Neutrophil (primary cell): ENCODE measurements around the gene C14orf132.

Experiments
- H3K27ac ChIP-seq: fragments of 200-600 bp; sonication (generic); 2 replicates; pipeline ENCODE4 v1.5.1; 2016; ENCODE audit warnings: mild to moderate bottlenecking, moderate library complexity
- H3K27me3 ChIP-seq: fragments of 200-600 bp; sonication (generic); 2 replicates; pipeline ENCODE4 v1.6.0; 2016; ENCODE audit warnings: mild to moderate bottlenecking
- H3K36me3 ChIP-seq: fragments of 200-600 bp; sonication (generic); 2 replicates; pipeline ENCODE4 v1.5.1; 2017
- H3K4me1 ChIP-seq, 2 experiments: fragments of 200-600 bp in 1 of 2; sonication (generic) in 1 of 2; 1 replicate in 1 of 2; 2 replicates in 1 of 2; pipeline versions ENCODE4 v1.5.1 to v1.6.1; 2013 to 2016; ENCODE audit warnings: low read depth in 1 of 2, low read length in 1 of 2, mild to moderate bottlenecking in 1 of 2, moderate library complexity in 1 of 2; ENCODE audit not compliant: control insufficient read depth in 1 of 2, insufficient read depth in 1 of 2
- H3K4me3 ChIP-seq, 2 experiments: fragments of 200-600 bp in 1 of 2; sonication (generic) in 1 of 2; 1 replicate in 1 of 2; 2 replicates in 1 of 2; pipeline ENCODE4 v1.5.1; 2013 to 2016; ENCODE audit warnings: low read depth in 1 of 2, low read length in 1 of 2, mild to moderate bottlenecking in 1 of 2, moderate library complexity in 1 of 2
- H3K9me3 ChIP-seq: fragments of 200-600 bp; sonication (generic); 2 replicates; pipeline ENCODE4 v1.5.1; 2016
- TF ChIP-seq, protein P1 (sequence below): fragments of 200-600 bp; sonication (generic); IDR thresholded peaks from 2 replicates; pipeline ENCODE4 v1.5.1; 2016; ENCODE audit warnings: antibody characterized with exemption

Gene C14orf132

GRCh38 chr14:96058576-96059200 is 19.5 kb downstream of the C14orf132 start:
- no peak overlapping the region for H3K27ac ChIP-seq
- no peaks in the 10 kb centered on the region for H3K9me3 ChIP-seq
- no peaks in the 10 kb centered on the region for H3K4me1 ChIP-seq
- peaks cover 7% of the 10 kb centered on the region for H3K27me3 ChIP-seq
- H3K36me3 ChIP-seq: no peaks in the 10 kb centered on the region
- H3K4me3 ChIP-seq: no peak overlapping the region
- TF ChIP-seq, protein P1, sequence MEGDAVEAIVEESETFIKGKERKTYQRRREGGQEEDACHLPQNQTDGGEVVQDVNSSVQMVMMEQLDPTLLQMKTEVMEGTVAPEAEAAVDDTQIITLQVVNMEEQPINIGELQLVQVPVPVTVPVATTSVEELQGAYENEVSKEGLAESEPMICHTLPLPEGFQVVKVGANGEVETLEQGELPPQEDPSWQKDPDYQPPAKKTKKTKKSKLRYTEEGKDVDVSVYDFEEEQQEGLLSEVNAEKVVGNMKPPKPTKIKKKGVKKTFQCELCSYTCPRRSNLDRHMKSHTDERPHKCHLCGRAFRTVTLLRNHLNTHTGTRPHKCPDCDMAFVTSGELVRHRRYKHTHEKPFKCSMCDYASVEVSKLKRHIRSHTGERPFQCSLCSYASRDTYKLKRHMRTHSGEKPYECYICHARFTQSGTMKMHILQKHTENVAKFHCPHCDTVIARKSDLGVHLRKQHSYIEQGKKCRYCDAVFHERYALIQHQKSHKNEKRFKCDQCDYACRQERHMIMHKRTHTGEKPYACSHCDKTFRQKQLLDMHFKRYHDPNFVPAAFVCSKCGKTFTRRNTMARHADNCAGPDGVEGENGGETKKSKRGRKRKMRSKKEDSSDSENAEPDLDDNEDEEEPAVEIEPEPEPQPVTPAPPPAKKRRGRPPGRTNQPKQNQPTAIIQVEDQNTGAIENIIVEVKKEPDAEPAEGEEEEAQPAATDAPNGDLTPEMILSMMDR: no peak

GRCh38 chr14:96059519-96060135 is 20.5 kb downstream of the C14orf132 start:
- Histone ChIP-seq H3K27me3 (peaks cover 10% of the 10 kb centered on the region), H3K4me1 (no peaks in the 10 kb centered on the region), H3K36me3 (no peaks in the 10 kb centered on the region), H3K9me3 (no peaks in the 10 kb centered on the region), H3K27ac (no peak overlapping the region), H3K4me3 (no peak overlapping the region)
- TF ChIP-seq, protein P1: no peak

GRCh38 chr14:96060186-96060933 is 21.2 kb downstream of the C14orf132 start:
- Histone ChIP-seq H3K4me1 (no peaks in the 10 kb centered on the region), H3K9me3 (no peaks in the 10 kb centered on the region), H3K4me3 (no peak overlapping the region), H3K27ac (no peak overlapping the region), H3K27me3 (peaks cover 17% of the 10 kb centered on the region), H3K36me3 (no peaks in the 10 kb centered on the region)
- TF ChIP-seq, protein P1: no peak

GRCh38 chr14:96062010-96062409 is 22.8 kb downstream of the C14orf132 start:
- Histone ChIP-seq H3K27ac (no peak overlapping the region), H3K4me1 (no peaks in the 10 kb centered on the region)
- TF ChIP-seq, protein P1: no peak

GRCh38 chr14:96062506-96062905 is 23.3 kb downstream of the C14orf132 start:
- Histone ChIP-seq H3K27ac (no peak overlapping the region), H3K9me3 (no peaks in the 10 kb centered on the region), H3K4me3 (no peak overlapping the region), H3K27me3 (peaks cover 26% of the 10 kb centered on the region), H3K36me3 (no peaks in the 10 kb centered on the region), H3K4me1 (no peaks in the 10 kb centered on the region)
- TF ChIP-seq, protein P1: no peak

More at GRCh38 chr14:96062010-96062409, 22.8 kb downstream of the C14orf132 start:
- Histone ChIP-seq H3K4me3 (no peak overlapping the region), H3K36me3 (no peaks in the 10 kb centered on the region), H3K27me3 (peaks cover 26% of the 10 kb centered on the region), H3K9me3 (no peaks in the 10 kb centered on the region)
